Naive thymus-derived CD8-positive, alpha-beta T cell (primary cell): ENCODE results near the gene RPL10A. TPM values are rescaled to one million over a fixed set of nuclear protein-coding genes. Genes with fewer than 3 reads are reported as not detected.

Experiments
- ATAC-seq, 2 donors: fragments of 150-1000 bp; cut with Tn5 transposase in 1 of 2; sonication (Bioruptor Pico), chemical (Tn5 transposase) in 1 of 2; 1 replicate in 1 of 2; 2 replicates in 1 of 2; pipeline ENCODE4 v1.10.0; 2021; ENCODE audit warnings: mild to moderate bottlenecking in 2 of 2, moderate library complexity in 2 of 2
- POLR2A ChIA-PET: fragments of 350-600 bp; sonication (Branson Sonifier 250); formaldehyde crosslinking; loops from one replicate; lab custom pipeline; 2021; ENCODE audit warnings: antibody characterized with exemption; lab: Charles Lee
- DNase-seq, 10 donors: peaks; one replicate each; pipeline versions ENCODE4 v3.0.0 to v3.0.0-alpha.2; 2020 to 2022
- H3K27ac Mint-ChIP-seq, 10 donors: one replicate each; pipeline ENCODE4 v1.8.0; 2020 to 2022; ENCODE audit warnings: mild to moderate bottlenecking in 10 of 10, mixed read lengths in 10 of 10, moderate library complexity in 4 of 10, inconsistent platforms in 1 of 10
- H3K27me3 Mint-ChIP-seq, 5 donors: one replicate each; pipeline ENCODE4 v1.8.0; 2021 to 2022; ENCODE audit warnings: mixed read lengths in 5 of 5
- H3K36me3 Mint-ChIP-seq, 3 donors: one replicate each; pipeline ENCODE4 v1.8.0; 2020 to 2022; ENCODE audit warnings: mixed read lengths in 3 of 3, mild to moderate bottlenecking in 2 of 3, inconsistent platforms in 1 of 3
- H3K4me1 Mint-ChIP-seq, 4 donors: one replicate each; pipeline ENCODE4 v1.8.0; 2021 to 2022; ENCODE audit warnings: mixed read lengths in 4 of 4
- H3K4me3 Mint-ChIP-seq, 10 donors: one replicate each; pipeline ENCODE4 v1.8.0; 2020 to 2022; ENCODE audit warnings: mild to moderate bottlenecking in 10 of 10, mixed read lengths in 10 of 10, moderate library complexity in 6 of 10, inconsistent platforms in 1 of 10
- H3K9me3 Mint-ChIP-seq, 9 donors: one replicate each; pipeline ENCODE4 v1.8.0; 2020 to 2022; ENCODE audit warnings: mixed read lengths in 9 of 9, mild to moderate bottlenecking in 3 of 9, inconsistent platforms in 1 of 9, moderate library complexity in 1 of 9
- polyA plus RNA-seq, 3 donors: library from polyadenylated mRNA; unstranded; fragments of 300-500 nt; fragmentation: Illumina TruSeq; gene quantifications; one replicate each; pipeline ENCODE4 v1.2.3, GENCODE V29; 2021
- total RNA-seq, 8 experiments: library from RNA in 2 of 8; stranded (reverse) in 2 of 8; gene quantifications; one replicate each; pipeline ENCODE4 v1.2.3 and lab custom pipeline; 2021 to 2026

RPL10A gene
- total and polyA plus RNA-seq, 5 experiments from 2014 or later, result 1,376 to 2,044 (median 1,445) TPM

- Mint-ChIP-seq H3K36me3 (peaks cover 0 to 61% (median 19%) of the 10 kb centered on the region in 3 donors), H3K9me3 (no peaks in the 10 kb centered on the region), H3K4me3 (peak overlapping the region; percentile 91 to 99 (median 98)), H3K27me3 (no peaks in the 10 kb centered on the region), H3K27ac (peak overlapping the region; percentile 90 to 99 (median 99)), H3K4me1 (peaks cover 18 to 47% (median 39%) of the 10 kb centered on the region in 4 donors)
- POLR2A ChIA-PET, result interaction anchor here (0.7 to 2.8 kb wide), 8 partner anchors 8 to 776 kb away, joined by 3 to 48 read pairs (median 8); partner anchors contain the start of gene FANCE
- DNase-seq (peak in 1 of 10 donors; percentile 29), ATAC-seq (no peak)
These were observed 1.8 kb downstream of the RPL10A start for GRCh38 chr6:35469751-35470662.

- ATAC-seq, result no peak
- H3K27ac Mint-ChIP-seq, result peak overlapping the region; percentile 35 to 99 (median 96)
- no peak for DNase-seq
- peak overlapping the region; percentile 91 to 99 (median 98) for H3K4me3 Mint-ChIP-seq
- no peaks in the 10 kb centered on the region for H3K9me3 Mint-ChIP-seq
- peaks cover 0 to 61% (median 19%) of the 10 kb centered on the region in 3 donors for H3K36me3 Mint-ChIP-seq
- peaks cover 18 to 47% (median 39%) of the 10 kb centered on the region in 4 donors for H3K4me1 Mint-ChIP-seq
- no peaks in the 10 kb centered on the region for H3K27me3 Mint-ChIP-seq
- POLR2A ChIA-PET, result interaction anchor here (0.9 to 1.7 kb wide), 3 partner anchors 9 to 118 kb away, joined by 3 to 10 read pairs (median 4); no protein-coding TSS in a partner anchor
These were observed 2.5 kb downstream of the RPL10A start for GRCh38 chr6:35470663-35471120.

- Mint-ChIP-seq H3K27ac (peak overlapping the region in 7 of 10 donors; percentile 56 to 99 (median 68)), H3K9me3 (no peaks in the 10 kb centered on the region), H3K4me1 (peaks cover 18 to 47% (median 39%) of the 10 kb centered on the region in 4 donors), H3K4me3 (peak overlapping the region in 1 of 10 donors; percentile 14), H3K27me3 (no peaks in the 10 kb centered on the region), H3K36me3 (peaks cover 0 to 54% (median 16%) of the 10 kb centered on the region in 3 donors)
- POLR2A ChIA-PET, result interaction anchor here (0.9 to 1.7 kb wide), 2 partner anchors 8 to 117 kb away, joined by 4 to 10 read pairs; no protein-coding TSS in a partner anchor
- DNase-seq, result no peak
- no peak for ATAC-seq
These were observed 3.7 kb downstream of the RPL10A start for GRCh38 chr6:35471836-35472345.

GRCh38 chr6:35473075-35473849 lies 5.1 kb downstream of the RPL10A start:
- H3K27me3 Mint-ChIP-seq, result no peaks in the 10 kb centered on the region
- POLR2A ChIA-PET, result interaction anchor here (0.6 to 1.1 kb wide), 5 partner anchors 23 to 1464 kb away, joined by 3 to 4 read pairs (median 3); no protein-coding TSS in a partner anchor
- H3K4me3 Mint-ChIP-seq, result peak overlapping the region in 1 of 10 donors; percentile 29
- peak overlapping the region in 6 of 10 donors; percentile 28 to 72 (median 50) for H3K27ac Mint-ChIP-seq
- H3K36me3 Mint-ChIP-seq, result peaks cover 0 to 54% (median 16%) of the 10 kb centered on the region in 3 donors
- H3K4me1 Mint-ChIP-seq, result peaks cover 15 to 38% (median 31%) of the 10 kb centered on the region in 4 donors
- peak in 1 of 10 donors; percentile 37 for DNase-seq
- H3K9me3 Mint-ChIP-seq, result no peaks in the 10 kb centered on the region
- no peak for ATAC-seq

GRCh38 chr6:35473850-35474130 lies 5.6 kb downstream of the RPL10A start:
- no peaks in the 10 kb centered on the region for H3K27me3 Mint-ChIP-seq
- H3K36me3 Mint-ChIP-seq, result peaks cover 0 to 48% (median 14%) of the 10 kb centered on the region in 3 donors

GRCh38 chr6:35474131-35474941 lies 6.1 kb downstream of the RPL10A start:
- Mint-ChIP-seq H3K27ac (peak overlapping the region in 5 of 10 donors; percentile 28 to 78 (median 38)), H3K36me3 (peaks cover 0 to 43% (median 12%) of the 10 kb centered on the region in 3 donors), H3K27me3 (no peaks in the 10 kb centered on the region), H3K4me1 (peaks cover 13 to 36% (median 28%) of the 10 kb centered on the region in 4 donors), H3K9me3 (no peaks in the 10 kb centered on the region), H3K4me3 (no peak overlapping the region)
- ATAC-seq (no peak), DNase-seq (peak in 1 of 10 donors; percentile 54)
- POLR2A ChIA-PET, result interaction anchor here (0.5 to 1.1 kb wide), 6 partner anchors 53 to 1463 kb away, joined by 3 read pairs; no protein-coding TSS in a partner anchor

More at GRCh38 chr6:35473850-35474130, 5.6 kb downstream of the RPL10A start:
- Mint-ChIP-seq H3K9me3 (no peaks in the 10 kb centered on the region), H3K27ac (peak overlapping the region in 6 of 10 donors; percentile 28 to 80 (median 52)), H3K4me3 (peak overlapping the region in 1 of 10 donors; percentile 29), H3K4me1 (peaks cover 15 to 38% (median 31%) of the 10 kb centered on the region in 4 donors)
- no peak for DNase-seq
- no peak for ATAC-seq
- POLR2A ChIA-PET, result interaction anchor here (0.5 to 1.1 kb wide), 6 partner anchors 24 to 1463 kb away, joined by 3 to 4 read pairs (median 3); no protein-coding TSS in a partner anchor

GRCh38 chr6:35474942-35475570 lies 6.9 kb downstream of the RPL10A start:
- Mint-ChIP-seq H3K27me3 (no peaks in the 10 kb centered on the region), H3K4me1 (peaks cover 6 to 29% (median 21%) of the 10 kb centered on the region in 4 donors), H3K9me3 (no peaks in the 10 kb centered on the region), H3K36me3 (peaks cover 0 to 36% (median 5%) of the 10 kb centered on the region in 3 donors), H3K27ac (peak overlapping the region in 4 of 10 donors; percentile 22 to 78 (median 44)), H3K4me3 (no peak overlapping the region)
- DNase-seq (peak in 1 of 10 donors; percentile 44), ATAC-seq (no peak)
- POLR2A ChIA-PET, result no interaction called here

GRCh38 chr6:35475573-35475972 lies 7.4 kb downstream of the RPL10A start:
- Mint-ChIP-seq H3K27ac (no peak overlapping the region), H3K4me1 (peaks cover 3 to 24% (median 16%) of the 10 kb centered on the region in 4 donors), H3K27me3 (no peaks in the 10 kb centered on the region), H3K4me3 (no peak overlapping the region), H3K36me3 (peaks cover 0 to 31% (median 3%) of the 10 kb centered on the region in 3 donors), H3K9me3 (no peaks in the 10 kb centered on the region)
- peak in 1 of 10 donors; percentile 55 for DNase-seq
- POLR2A ChIA-PET, result no interaction called here
- ATAC-seq, result no peak

GRCh38 chr6:35476004-35476403 lies 7.8 kb downstream of the RPL10A start:
- peaks cover 0 to 26% (median 3%) of the 10 kb centered on the region in 3 donors for H3K36me3 Mint-ChIP-seq
- no peaks in the 10 kb centered on the region for H3K9me3 Mint-ChIP-seq
- H3K27ac Mint-ChIP-seq, result no peak overlapping the region
- H3K27me3 Mint-ChIP-seq, result no peaks in the 10 kb centered on the region
- H3K4me3 Mint-ChIP-seq, result no peak overlapping the region
- H3K4me1 Mint-ChIP-seq, result peaks cover 0 to 19% (median 12%) of the 10 kb centered on the region in 4 donors
- ATAC-seq, result no peak
- POLR2A ChIA-PET, result no interaction called here
- DNase-seq, result no peak

GRCh38 chr6:35477028-35477427 lies 8.8 kb downstream of the RPL10A start:
- ATAC-seq (no peak), DNase-seq (no peak)
- Mint-ChIP-seq H3K36me3 (peaks cover 0 to 16% (median under 1%) of the 10 kb centered on the region in 3 donors), H3K27me3 (no peaks in the 10 kb centered on the region), H3K4me3 (no peak overlapping the region), H3K4me1 (peaks cover 0 to 11% (median 5%) of the 10 kb centered on the region in 4 donors), H3K9me3 (no peaks in the 10 kb centered on the region), H3K27ac (no peak overlapping the region)
- POLR2A ChIA-PET, result interaction anchor here (2.0 kb wide), 1 partner anchor 8 kb away, joined by 9 read pairs; the partner anchor contains the start of gene RPL10A
